ENCODE data around the gene PPIH.
"Not testable (repeated sequence)": the region's sequence is repeated elsewhere in the genome, so short reads cannot be mapped to it uniquely, and the experiment has no call there.

DNA sequence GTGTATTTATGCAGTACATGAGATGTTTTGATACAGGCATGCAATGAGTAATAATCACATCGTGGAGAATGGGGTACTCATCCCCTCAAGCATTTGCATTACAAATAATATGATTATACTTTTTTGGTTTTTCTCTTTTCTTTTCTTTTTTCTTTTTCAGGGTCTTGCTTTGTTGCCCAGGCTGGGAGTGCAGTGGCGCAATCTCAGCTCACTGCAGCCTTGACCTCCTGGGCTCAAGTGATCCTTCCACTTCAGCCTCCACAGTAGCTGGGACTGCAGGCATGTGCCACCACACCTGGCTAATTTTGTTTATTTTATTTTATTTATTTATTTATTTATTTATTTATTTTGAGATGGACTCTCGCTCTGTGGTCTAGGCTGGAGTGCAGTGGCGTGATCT is 37.0 kb upstream of the PPIH start:
- TF ChIP-seq, protein P1, sequence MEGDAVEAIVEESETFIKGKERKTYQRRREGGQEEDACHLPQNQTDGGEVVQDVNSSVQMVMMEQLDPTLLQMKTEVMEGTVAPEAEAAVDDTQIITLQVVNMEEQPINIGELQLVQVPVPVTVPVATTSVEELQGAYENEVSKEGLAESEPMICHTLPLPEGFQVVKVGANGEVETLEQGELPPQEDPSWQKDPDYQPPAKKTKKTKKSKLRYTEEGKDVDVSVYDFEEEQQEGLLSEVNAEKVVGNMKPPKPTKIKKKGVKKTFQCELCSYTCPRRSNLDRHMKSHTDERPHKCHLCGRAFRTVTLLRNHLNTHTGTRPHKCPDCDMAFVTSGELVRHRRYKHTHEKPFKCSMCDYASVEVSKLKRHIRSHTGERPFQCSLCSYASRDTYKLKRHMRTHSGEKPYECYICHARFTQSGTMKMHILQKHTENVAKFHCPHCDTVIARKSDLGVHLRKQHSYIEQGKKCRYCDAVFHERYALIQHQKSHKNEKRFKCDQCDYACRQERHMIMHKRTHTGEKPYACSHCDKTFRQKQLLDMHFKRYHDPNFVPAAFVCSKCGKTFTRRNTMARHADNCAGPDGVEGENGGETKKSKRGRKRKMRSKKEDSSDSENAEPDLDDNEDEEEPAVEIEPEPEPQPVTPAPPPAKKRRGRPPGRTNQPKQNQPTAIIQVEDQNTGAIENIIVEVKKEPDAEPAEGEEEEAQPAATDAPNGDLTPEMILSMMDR (IDR thresholded peaks at IDR 0.05) = not testable (repeated sequence)
- TF ChIP-seq POLR2A (IDR thresholded peaks at IDR 0.05) = not testable (repeated sequence)
